ENCODE measurements around the gene IFT22.
"Not testable (repeated sequence)": the region's sequence is repeated elsewhere in the genome, so short reads cannot be mapped to it uniquely, and the experiment has no call there.

The IFT22 gene

GRCh38 chr7:101308245-101309085 lies 13.1 kb downstream of the IFT22 start:
- peak; percentile 52 for DNase-seq

- no peak for DNase-seq
Measured at GRCh38 chr7:101306307-101306706, 15.3 kb downstream of the IFT22 start.

- no peak for DNase-seq
Measured at GRCh38 chr7:101303102-101303701, 18.4 kb downstream of the IFT22 start.

DNA sequence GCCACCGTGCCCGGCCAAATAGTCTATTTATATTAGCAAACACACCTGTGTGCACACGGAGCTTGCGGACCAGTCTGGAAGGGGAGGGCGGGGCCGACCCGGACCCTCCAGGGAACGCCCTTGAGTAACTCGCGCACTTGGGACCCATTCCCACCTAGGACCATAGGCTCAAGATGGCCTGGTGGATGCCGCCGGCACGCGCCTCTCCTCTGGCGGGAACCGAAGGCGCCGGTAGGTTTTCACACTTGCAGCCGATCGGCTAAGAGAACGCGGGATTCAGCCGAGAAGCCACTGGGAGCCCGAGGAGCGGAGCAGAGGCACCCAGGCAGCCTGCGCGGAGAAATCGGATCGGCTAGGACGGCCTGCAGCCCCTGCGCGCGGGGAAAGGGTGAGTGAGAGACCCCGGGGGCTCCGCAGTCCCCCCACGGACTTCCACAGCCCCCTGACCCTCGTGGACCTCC lies 18.9 kb downstream of the IFT22 start:
- no peak for DNase-seq

DNA sequence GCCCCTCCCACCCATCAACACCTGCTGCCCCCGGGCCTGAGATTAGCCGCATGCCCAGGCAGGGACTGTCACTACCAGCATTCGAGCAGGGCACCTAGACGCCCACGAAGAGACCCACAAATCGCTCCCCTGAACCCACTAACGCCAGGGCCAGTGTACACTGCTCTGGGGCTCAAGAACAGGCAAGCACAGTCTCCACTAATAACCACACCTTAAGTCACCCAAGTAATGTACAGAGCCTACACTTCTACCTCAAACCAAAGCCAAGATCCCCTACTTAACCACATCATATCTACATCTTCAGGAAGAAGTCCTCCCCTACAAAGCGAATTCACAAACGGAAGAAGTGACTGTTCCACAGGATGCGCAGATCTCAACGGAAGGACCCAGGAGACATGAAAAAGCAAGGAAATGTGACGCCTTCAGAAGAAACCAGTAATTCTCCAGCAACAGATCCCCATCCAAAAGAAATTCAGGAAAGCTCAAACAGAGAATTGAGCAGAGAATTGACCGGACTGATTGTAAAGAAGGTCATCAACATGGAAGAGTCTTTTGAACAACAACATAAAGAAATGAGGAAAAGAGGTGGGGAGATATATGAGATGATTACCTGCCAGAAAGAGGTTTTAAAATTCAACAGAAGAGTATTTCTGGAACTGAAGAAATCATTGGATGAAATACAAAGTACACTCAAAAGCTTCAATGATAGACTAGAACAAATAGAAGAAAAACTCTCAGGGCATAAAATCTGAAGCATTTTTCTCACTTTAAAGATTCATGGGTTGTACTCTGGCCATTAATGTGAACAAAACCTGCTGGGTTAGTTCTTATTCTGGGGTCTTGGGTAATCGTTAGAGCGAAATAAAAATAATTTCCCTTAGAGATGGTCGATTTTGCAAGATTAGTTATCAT lies 20.9 kb downstream of the IFT22 start:
- no peak for DNase-seq

GRCh38 chr7:101299511-101300464 lies 21.8 kb downstream of the IFT22 start:
- no peak for DNase-seq

DNA sequence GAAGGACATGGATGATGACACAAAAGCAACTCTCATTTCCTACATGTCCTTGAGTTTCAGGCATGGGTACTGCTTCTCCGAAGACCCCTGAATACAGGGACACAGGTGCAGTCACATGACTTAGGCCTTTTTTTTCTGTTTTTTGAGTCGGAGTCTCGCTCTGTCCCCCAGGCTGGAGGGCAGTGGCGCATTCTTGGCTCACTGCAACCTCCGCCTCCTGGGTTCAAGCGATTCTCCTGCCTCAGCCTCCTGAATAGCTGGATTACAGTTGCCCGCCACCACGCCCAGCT lies 26.8 kb downstream of the IFT22 start:
- no peak for DNase-seq

DNA sequence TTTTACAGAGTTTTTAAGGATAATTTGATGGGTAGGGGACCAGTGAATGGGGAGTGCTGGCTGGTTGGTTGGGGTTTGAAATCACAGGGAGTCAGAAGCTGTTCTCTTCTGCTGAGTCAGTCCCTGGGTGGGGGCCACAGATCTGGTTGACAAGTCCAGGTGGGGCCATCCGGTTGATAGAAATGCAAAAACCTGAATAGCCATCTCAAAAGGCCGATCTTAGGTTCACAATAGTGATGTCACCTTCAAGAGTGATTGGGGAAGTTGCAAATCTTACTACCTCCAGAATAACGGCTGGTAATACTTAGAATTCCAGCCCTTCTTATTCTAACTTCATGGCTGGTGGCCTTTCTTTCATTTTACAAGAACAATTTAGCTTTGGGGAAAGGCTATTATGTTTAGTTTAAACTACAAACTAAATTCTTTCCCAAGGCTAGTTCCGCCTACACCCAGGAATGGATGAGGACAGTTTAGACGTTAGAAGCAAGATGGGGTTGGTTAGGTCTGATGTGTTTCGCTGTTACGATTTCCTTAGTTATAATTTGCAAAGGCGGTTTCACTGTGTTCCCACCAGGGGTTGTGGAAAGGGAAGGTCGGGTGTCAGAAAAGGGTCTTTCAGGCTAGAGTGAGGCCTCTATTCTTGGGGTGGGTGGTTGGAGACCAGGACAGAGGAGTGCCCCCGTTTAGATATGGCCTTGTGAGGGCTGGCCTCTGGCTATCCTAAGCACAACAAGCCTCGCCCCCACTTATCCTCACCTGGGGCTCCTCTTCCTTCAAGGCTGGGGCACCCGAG lies 27.4 kb downstream of the IFT22 start:
- no peak for DNase-seq

- not testable (repeated sequence) for DNase-seq
Measured at GRCh38 chr7:101293069-101294021, 28.3 kb downstream of the IFT22 start.

DNA sequence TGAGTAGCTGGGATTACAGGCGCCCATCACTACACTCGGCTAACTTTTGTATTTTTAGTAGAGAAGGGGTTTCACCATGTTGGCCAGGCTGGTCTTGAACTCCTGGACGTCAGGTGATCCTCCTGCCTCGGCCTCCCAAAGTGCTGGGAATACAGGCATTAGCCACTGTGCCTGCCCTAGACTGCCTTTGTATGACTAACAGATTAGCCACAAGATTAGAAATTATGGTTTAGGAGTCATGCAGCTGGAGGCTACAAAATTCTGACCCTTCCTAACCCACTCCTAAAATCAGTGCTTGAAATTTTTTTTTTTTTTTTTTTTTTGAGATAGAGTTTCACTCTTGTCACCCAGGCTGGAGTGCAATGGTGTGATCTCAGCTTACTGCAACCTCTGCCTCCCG lies 29.0 kb downstream of the IFT22 start:
- not testable (repeated sequence) for DNase-seq

DNA sequence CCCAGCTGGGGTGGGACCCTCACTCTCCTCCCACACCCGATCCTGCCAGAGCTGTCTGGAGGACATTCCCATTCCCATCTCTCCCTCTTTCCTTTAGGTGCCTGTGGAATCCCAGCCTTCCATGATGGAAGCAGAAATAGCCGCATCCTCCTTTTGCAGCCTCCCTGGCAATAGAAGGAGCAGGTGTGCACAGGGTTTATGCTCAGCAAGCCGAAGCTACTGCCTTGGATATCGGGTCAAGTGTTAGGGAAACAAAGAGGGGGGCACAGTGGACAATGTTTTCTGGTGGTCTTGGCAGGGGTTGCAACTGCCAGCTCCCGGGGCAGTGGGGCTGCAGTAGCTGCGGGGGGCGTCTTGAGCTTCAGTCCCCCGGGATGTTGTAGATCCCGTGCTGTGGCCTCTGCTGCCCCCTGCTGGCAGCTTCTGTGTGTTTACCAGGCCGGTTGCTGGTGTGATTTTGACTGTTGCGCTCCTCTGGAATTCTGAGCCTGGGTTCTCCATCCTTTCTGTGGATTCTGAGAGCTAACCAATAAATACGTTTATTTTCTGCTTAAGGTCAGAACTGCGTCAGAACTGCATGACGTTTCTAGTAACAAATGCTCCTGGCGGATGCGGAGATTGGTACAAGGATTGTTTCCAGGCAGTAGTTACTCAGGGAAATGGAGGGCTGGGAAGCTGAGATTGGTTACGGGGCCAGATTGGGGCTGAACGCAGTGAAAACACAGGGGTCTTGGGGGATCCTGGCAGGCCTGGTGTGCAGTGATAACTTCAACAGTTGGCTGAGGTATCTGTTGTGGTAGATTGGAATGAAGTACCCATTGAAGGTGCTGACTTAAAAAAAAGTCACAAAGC lies 31.2 kb downstream of the IFT22 start:
- DNase-seq: not testable (repeated sequence)

- not testable (repeated sequence) for DNase-seq
Measured at GRCh38 chr7:101289687-101290086, 31.9 kb downstream of the IFT22 start.

DNA sequence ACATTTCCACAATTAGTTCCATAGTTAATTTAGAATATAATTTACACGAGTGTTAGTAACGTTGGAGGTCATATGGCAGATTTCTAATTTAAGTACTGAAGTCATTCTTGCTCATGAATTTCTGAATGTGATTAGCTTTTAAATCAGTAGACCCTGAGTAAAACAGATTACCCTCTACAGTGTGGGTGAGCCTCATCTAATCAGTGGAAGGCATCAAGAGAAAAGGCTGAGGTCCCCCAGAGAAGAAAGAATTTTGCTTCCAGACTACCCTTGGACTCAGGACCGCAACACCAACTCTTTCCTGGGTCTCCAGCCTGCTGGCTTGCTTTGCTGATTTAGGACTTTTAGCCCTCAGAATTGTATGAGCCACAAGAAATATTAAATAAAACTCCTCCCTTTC lies 33.2 kb downstream of the IFT22 start:
- no peak for DNase-seq

- no peak for DNase-seq
Measured at GRCh38 chr7:101287032-101287431, 34.6 kb downstream of the IFT22 start.

DNA sequence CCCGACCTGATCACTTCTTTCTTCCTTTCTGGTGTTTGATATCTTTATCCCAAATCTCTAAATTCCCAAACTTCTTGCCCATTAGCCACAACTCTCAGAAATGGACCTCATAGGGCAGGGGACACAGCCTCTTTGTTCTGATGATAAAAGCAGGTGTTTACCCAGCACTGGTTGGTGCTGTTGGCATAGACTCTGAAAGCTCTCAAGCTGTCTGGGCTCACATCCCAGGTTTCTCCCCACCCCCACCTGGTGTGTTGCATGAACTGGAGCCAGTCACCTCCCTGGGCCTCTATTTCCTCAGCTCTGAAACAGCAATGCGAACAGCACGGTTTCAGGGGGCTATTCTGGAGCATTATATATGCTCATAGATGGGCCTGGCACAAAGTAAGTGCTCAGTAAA lies 35.7 kb downstream of the IFT22 start:
- not testable (repeated sequence) for DNase-seq

GRCh38 chr7:101285171-101285570 lies 36.4 kb downstream of the IFT22 start:
- DNase-seq: no peak

- not testable (repeated sequence) for DNase-seq
Measured at GRCh38 chr7:101280912-101281311, 40.7 kb downstream of the IFT22 start.

- DNase-seq: no peak
Measured at GRCh38 chr7:101278461-101279292, 42.9 kb downstream of the IFT22 start.

Data from left hindlimb (tissue), 1 donor.